ENCODE data around the gene ZNF787.

The ZNF787 gene

GRCh38 chr19:56142897-56143434, 21.9 kb upstream of the ZNF787 start:
- no peak for DNase-seq

GRCh38 chr19:56142087-56142787, 21.1 kb upstream of the ZNF787 start:
- no peak for DNase-seq

- DNase-seq = peak; percentile 2
These were observed 20.4 kb upstream of the ZNF787 start for GRCh38 chr19:56141417-56141993.

- peak; percentile 99 for DNase-seq
These were observed 19.7 kb upstream of the ZNF787 start, which contains the start of gene ZNF444 for GRCh38 chr19:56140583-56141416. Gene ZNF444, plus strand, starts transcription at chr19:56141287. Its CDS starts 5,625 bp downstream, at chr19:56146912.

GRCh38 chr19:56139847-56140582, 18.9 kb upstream of the ZNF787 start:
- DNase-seq = no peak

GRCh38 chr19:56138069-56138468, 17.0 kb upstream of the ZNF787 start:
- DNase-seq = no peak

- peak; percentile 3 for DNase-seq
These were observed 16.3 kb upstream of the ZNF787 start for GRCh38 chr19:56137405-56137804.

- no peak for DNase-seq
These were observed 15.3 kb upstream of the ZNF787 start for GRCh38 chr19:56136362-56136761.

GRCh38 chr19:56134654-56134921, 13.5 kb upstream of the ZNF787 start:
- no peak for DNase-seq

GRCh38 chr19:56133858-56134653, 13.0 kb upstream of the ZNF787 start:
- DNase-seq = no peak

GRCh38 chr19:56132316-56132822, 11.3 kb upstream of the ZNF787 start:
- no peak for DNase-seq

- no peak for DNase-seq
These were observed 10.6 kb upstream of the ZNF787 start for GRCh38 chr19:56131651-56132050.

GRCh38 chr19:56130006-56130405, 8.9 kb upstream of the ZNF787 start:
- no peak for DNase-seq

GRCh38 chr19:56126983-56127780, 6.1 kb upstream of the ZNF787 start:
- no peak for DNase-seq

- DNase-seq = no peak
These were observed 4.9 kb upstream of the ZNF787 start for GRCh38 chr19:56125806-56126590.

- no peak for DNase-seq
These were observed 3.5 kb upstream of the ZNF787 start for GRCh38 chr19:56124578-56124977.

- no peak for DNase-seq
These were observed 2.3 kb upstream of the ZNF787 start for GRCh38 chr19:56123266-56123891.

GRCh38 chr19:56120371-56121179, 520 bp downstream of the ZNF787 start:
- DNase-seq = no peak

GRCh38 chr19:56120002-56120370, 1.1 kb downstream of the ZNF787 start:
- DNase-seq = no peak

Data from NCI-H1092 treated with DMSO at 0.1 percent for 48 hours (cell line).